SK-N-SH (cell line): ENCODE data around the gene RBM17. TPM values are rescaled to one million over a fixed set of nuclear protein-coding genes. Genes with fewer than 3 reads are reported as not detected.
A peak's percentile ranks its signal among the peaks of the same experiment; 100 is the strongest.

ENCODE experiments used
- CTCF ChIA-PET: fragments of 300-600, 350-600 bp; formaldehyde crosslinking; extraction: SDS; loops from one replicate; lab custom pipeline; 2021; lab: Yijun Ruan, JAX
- POLR2A ChIA-PET: fragments of 350-600 bp; sonication (Branson Sonifier 250); formaldehyde crosslinking; extraction: SDS; loops from one replicate; lab custom pipeline; 2020; ENCODE audit warnings: antibody characterized with exemption, inconsistent platforms; lab: Yijun Ruan, JAX
- DNase-seq: peaks from one replicate; pipeline ENCODE4 v3.0.0; 2012
- H2AFZ ChIP-seq: fragments of 200-600 bp; sonication (generic); 2 replicates; pipeline ENCODE4 v1.8.1; 2016; ENCODE audit warnings: antibody characterized with exemption, mild to moderate bottlenecking, low read depth
- H3F3A ChIP-seq: fragments of 200-600 bp; sonication (generic); replicated peaks from 2 replicates; pipeline ENCODE3; 2016; ENCODE audit warnings: antibody characterized with exemption, mild to moderate bottlenecking; ENCODE audit not compliant: insufficient read depth
- H3K27ac ChIP-seq, 2 experiments: fragments of 200-500 bp in 1 of 2; fragments of 200-600 bp in 1 of 2; sonication (Bioruptor generic) in 1 of 2; sonication (generic), shearing (Covaris generic) in 1 of 2; 2 replicates each; pipeline versions ENCODE4 v1.5.1 to v1.6.1; 2014 to 2016; ENCODE audit warnings: low read depth in 2 of 2, inconsistent platforms in 1 of 2, low read length in 1 of 2, mild to moderate bottlenecking in 1 of 2, mixed read lengths in 1 of 2
- H3K27me3 ChIP-seq: fragments of 200-600 bp; sonication (generic), shearing (Covaris generic); 2 replicates; pipeline ENCODE4 v1.6.1; 2016; ENCODE audit warnings: mixed run types; ENCODE audit not compliant: insufficient read depth
- H3K36me3 ChIP-seq, 2 experiments: fragments of 200-500 bp in 1 of 2; fragments of 200-600 bp in 1 of 2; sonication (Bioruptor generic) in 1 of 2; sonication (generic) in 1 of 2; replicated peaks in 1 of 2; 2 replicates each; pipeline versions ENCODE3 to v1.5.1; 2014 to 2016; ENCODE audit warnings: low read length in 1 of 2, mild to moderate bottlenecking in 1 of 2; ENCODE audit not compliant: insufficient read depth in 2 of 2, control insufficient read depth in 1 of 2
- H3K4me1 ChIP-seq, 2 experiments: fragments of 200-500 bp in 1 of 2; fragments of 200-600 bp in 1 of 2; sonication (Bioruptor generic) in 1 of 2; sonication (generic), shearing (Covaris generic) in 1 of 2; 2 replicates each; pipeline versions ENCODE4 v1.5.1 to v1.6.1; 2014 to 2016; ENCODE audit warnings: low read depth in 1 of 2, low read length in 1 of 2, mixed run types in 1 of 2; ENCODE audit not compliant: insufficient read depth in 2 of 2, control insufficient read depth in 1 of 2
- H3K4me2 ChIP-seq: fragments of 200-600 bp; sonication (generic), shearing (Covaris generic); 2 replicates; pipeline ENCODE4 v1.6.1; 2017; ENCODE audit warnings: mixed run types
- H3K4me3 ChIP-seq, 2 experiments: fragments of 200-500 bp in 1 of 2; fragments of 200-600 bp in 1 of 2; sonication (Bioruptor generic) in 1 of 2; sonication (generic), shearing (Covaris generic) in 1 of 2; 2 replicates each; pipeline versions ENCODE4 v1.5.1 to v1.8.1; 2014 to 2016; ENCODE audit warnings: low read depth in 2 of 2, inconsistent platforms in 1 of 2, low read length in 1 of 2, mild to moderate bottlenecking in 1 of 2, mixed read lengths in 1 of 2, moderate library complexity in 1 of 2
- H3K79me2 ChIP-seq: fragments of 200-600 bp; sonication (generic); 2 replicates; pipeline ENCODE4 v1.8.1; 2017; ENCODE audit warnings: mild to moderate bottlenecking; ENCODE audit not compliant: insufficient read depth
- H3K9ac ChIP-seq: fragments of 200-600 bp; sonication (generic); 2 replicates; pipeline ENCODE4 v1.6.1; 2017; ENCODE audit warnings: mixed run types
- H3K9me2 ChIP-seq: fragments of 200-600 bp; sonication (generic); 2 replicates; pipeline ENCODE4 v1.6.1; 2017; ENCODE audit warnings: mixed run types
- H3K9me3 ChIP-seq: fragments of 200-600 bp; sonication (generic); 2 replicates; pipeline ENCODE4 v1.6.1; 2017; ENCODE audit warnings: mixed run types, mild to moderate bottlenecking, moderate library complexity
- H4K20me1 ChIP-seq: fragments of 200-600 bp; sonication (generic); 2 replicates; pipeline ENCODE4 v1.6.1; 2017; ENCODE audit warnings: mild to moderate bottlenecking, mixed run types; ENCODE audit not compliant: insufficient read depth
- EP300 ChIP-seq, 2 experiments: IDR thresholded peaks; 2 replicates each; pipeline versions ENCODE4 v1.4.0 to v1.6.1; 2012; ENCODE audit warnings: borderline replicate concordance in 1 of 2, low read depth in 1 of 2, low read length in 1 of 2
- EZH2phosphoT487 ChIP-seq: fragments of 200-600 bp; sonication (generic); IDR thresholded peaks from 2 replicates; pipeline ENCODE4 v1.6.1; 2017; ENCODE audit warnings: low read depth, mixed run types, mild to moderate bottlenecking, antibody characterized with exemption, moderate library complexity, borderline replicate concordance
- FOXJ3 ChIP-seq: sonication (generic); formaldehyde crosslinking; IDR thresholded peaks from 2 replicates; pipeline ENCODE4 v1.5.1; 2020; ENCODE audit warnings: mild to moderate bottlenecking, missing genetic modification reagents
- JUND ChIP-seq: IDR thresholded peaks from 2 replicates; pipeline ENCODE4 v1.4.0; 2012
- RAD21 ChIP-seq: IDR thresholded peaks from 2 replicates; pipeline ENCODE4 v1.6.1; 2012; ENCODE audit warnings: mild to moderate bottlenecking, low read length
- RXRA ChIP-seq: IDR thresholded peaks from 2 replicates; pipeline ENCODE4 v1.4.0; 2012; ENCODE audit warnings: low read depth, mild to moderate bottlenecking, borderline replicate concordance
- SMC3 ChIP-seq: IDR thresholded peaks from 2 replicates; pipeline ENCODE4 v1.6.1; 2012; ENCODE audit warnings: low read depth, low read length, improper control_type of control experiment
- YY1 ChIP-seq: IDR thresholded peaks from 2 replicates; pipeline ENCODE4 v1.4.0; 2012; ENCODE audit warnings: low read depth, mild to moderate bottlenecking
- WGBS: methylation state at CpG from one replicate; pipeline ENCODE4 v1.1.6; 2017; ENCODE audit warnings: low lambda C conversion rate; 5-methylcytosine and 5-hydroxymethylcytosine counted together
- polyA plus RNA-seq, 3 experiments: library from polyadenylated mRNA; depleted of rRNA; stranded (reverse); fragments of >200 nt; gene quantifications; 2 replicates each; pipeline ENCODE4 v1.2.3, GENCODE V29; 2012
- TF ChIP-seq, protein P1 (sequence below): IDR thresholded peaks from 2 replicates; pipeline ENCODE4 v1.6.1; 2012; ENCODE audit warnings: mild to moderate bottlenecking, low read depth, low read length, moderate library complexity
- TF ChIP-seq, protein P2 (sequence below): fragments of 200-600 bp; sonication (generic); IDR thresholded peaks from 2 replicates; pipeline ENCODE4 v1.6.1; 2017; ENCODE audit warnings: antibody characterized with exemption, mild to moderate bottlenecking, moderate library complexity

Gene RBM17
- polyA plus RNA-seq, 1 of the 3 experiments (the other 2 are of a cell fraction): 32.6 TPM

DNA sequence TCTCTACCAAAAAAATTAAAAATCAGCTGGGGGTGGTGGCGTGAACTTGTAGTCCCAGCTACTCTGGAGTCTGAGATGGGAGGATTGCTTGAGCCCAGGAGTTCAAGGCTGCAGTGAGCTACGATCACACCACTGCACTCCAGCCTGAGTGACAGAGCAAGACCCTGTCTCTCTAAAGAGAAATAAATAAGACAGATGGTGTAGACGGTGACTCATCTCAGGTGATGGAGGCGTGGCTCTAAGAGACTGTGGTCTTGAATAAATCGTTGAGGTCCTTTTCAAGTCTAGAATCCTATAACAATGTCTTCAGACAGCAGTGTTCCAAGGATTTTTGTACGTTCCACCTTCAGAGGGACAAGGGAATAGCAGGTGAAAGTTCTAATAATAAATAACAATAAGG, 60.1 kb downstream of the RBM17 start (continued):
- TF ChIP-seq EZH2phosphoT487 (no peak), SMC3 (no peak), RXRA (no peak), EP300 (IDR thresholded peaks at IDR 0.05; ENCODE audit: borderline replicate concordance in 1 of 2, low read depth in 1 of 2, low read length in 1 of 2) (no peak), FOXJ3 (CRISPR knock-in tag) (no peak), YY1 (no peak)
- TF ChIP-seq, all 33 proteins: peak for 0

DNA sequence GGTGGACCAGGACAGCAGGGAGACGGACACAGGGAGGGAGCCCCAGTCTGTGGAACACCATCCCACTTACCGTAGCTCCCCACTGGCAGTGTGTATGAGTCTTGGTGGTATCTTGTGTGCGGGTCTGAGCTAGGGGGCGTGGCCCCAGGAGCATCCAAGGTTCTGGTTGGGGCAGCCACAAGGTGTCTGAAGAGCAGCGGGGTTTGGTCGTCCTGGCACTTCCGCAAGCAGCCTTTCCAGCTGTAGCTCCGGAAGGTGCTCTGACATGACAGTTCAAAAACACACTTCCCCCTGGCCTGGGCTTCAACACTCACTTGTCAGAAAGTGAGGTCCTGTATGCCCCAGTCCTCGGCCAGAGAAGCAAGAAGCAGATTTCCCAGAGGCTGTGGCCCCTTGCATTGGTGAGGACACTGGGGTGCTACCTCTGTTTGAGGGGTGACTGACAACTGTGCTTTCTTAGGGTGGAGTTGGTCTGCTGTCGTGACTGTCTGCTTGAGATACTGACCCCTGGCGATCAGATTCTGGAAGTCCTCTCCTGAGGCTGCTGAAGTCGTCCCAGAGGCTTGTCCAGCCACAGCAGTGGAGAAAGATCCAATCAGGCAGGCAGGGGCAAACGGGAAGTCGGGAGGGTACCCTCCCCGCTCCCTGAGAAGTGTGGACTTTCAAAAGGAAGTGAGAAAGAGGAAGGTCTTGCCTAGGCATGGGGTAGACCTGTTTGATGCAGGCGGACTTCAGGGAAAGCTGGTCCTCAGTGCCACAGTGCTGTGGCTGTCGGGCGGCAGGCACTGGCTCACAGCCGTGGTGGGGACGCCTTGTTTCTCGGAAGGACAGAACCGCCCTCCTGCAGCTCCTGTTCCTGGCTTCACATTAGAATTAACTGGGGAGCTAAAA, 62.5 kb downstream of the RBM17 start:
- Histone ChIP-seq H3K36me3 (no peaks in the 10 kb centered on the region), H3F3A (peaks cover 3% of the 10 kb centered on the region), H2AFZ (no peak overlapping the region), H3K4me1 (no peaks in the 10 kb centered on the region; a peak in 1 of 4 replicates), H3K79me2 (peaks cover 8% of the 10 kb centered on the region; the same call in 1 of the 2 replicates), H3K27ac (no peak overlapping the region), H3K27me3 (no peaks in the 10 kb centered on the region), H3K4me3 (peak overlapping the region in 1 of 2 experiments; percentile 48; a peak in 1 of 4 replicates), H3K9me2 (no peaks in the 10 kb centered on the region), H3K9me3 (no peaks in the 10 kb centered on the region), H3K9ac (no peak overlapping the region), H3K4me2 (no peak overlapping the region), H4K20me1 (no peaks in the 10 kb centered on the region)
- ChIA-PET CTCF (interaction anchor here (0.7 to 2.7 kb wide), 11 partner anchors 11 to 251 kb away, joined by 3 to 13 read pairs (median 4); no protein-coding TSS in a partner anchor), POLR2A (no interaction called here)
- TF ChIP-seq, protein P1, sequence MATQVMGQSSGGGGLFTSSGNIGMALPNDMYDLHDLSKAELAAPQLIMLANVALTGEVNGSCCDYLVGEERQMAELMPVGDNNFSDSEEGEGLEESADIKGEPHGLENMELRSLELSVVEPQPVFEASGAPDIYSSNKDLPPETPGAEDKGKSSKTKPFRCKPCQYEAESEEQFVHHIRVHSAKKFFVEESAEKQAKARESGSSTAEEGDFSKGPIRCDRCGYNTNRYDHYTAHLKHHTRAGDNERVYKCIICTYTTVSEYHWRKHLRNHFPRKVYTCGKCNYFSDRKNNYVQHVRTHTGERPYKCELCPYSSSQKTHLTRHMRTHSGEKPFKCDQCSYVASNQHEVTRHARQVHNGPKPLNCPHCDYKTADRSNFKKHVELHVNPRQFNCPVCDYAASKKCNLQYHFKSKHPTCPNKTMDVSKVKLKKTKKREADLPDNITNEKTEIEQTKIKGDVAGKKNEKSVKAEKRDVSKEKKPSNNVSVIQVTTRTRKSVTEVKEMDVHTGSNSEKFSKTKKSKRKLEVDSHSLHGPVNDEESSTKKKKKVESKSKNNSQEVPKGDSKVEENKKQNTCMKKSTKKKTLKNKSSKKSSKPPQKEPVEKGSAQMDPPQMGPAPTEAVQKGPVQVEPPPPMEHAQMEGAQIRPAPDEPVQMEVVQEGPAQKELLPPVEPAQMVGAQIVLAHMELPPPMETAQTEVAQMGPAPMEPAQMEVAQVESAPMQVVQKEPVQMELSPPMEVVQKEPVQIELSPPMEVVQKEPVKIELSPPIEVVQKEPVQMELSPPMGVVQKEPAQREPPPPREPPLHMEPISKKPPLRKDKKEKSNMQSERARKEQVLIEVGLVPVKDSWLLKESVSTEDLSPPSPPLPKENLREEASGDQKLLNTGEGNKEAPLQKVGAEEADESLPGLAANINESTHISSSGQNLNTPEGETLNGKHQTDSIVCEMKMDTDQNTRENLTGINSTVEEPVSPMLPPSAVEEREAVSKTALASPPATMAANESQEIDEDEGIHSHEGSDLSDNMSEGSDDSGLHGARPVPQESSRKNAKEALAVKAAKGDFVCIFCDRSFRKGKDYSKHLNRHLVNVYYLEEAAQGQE: no peak
- TF ChIP-seq, protein P2, sequence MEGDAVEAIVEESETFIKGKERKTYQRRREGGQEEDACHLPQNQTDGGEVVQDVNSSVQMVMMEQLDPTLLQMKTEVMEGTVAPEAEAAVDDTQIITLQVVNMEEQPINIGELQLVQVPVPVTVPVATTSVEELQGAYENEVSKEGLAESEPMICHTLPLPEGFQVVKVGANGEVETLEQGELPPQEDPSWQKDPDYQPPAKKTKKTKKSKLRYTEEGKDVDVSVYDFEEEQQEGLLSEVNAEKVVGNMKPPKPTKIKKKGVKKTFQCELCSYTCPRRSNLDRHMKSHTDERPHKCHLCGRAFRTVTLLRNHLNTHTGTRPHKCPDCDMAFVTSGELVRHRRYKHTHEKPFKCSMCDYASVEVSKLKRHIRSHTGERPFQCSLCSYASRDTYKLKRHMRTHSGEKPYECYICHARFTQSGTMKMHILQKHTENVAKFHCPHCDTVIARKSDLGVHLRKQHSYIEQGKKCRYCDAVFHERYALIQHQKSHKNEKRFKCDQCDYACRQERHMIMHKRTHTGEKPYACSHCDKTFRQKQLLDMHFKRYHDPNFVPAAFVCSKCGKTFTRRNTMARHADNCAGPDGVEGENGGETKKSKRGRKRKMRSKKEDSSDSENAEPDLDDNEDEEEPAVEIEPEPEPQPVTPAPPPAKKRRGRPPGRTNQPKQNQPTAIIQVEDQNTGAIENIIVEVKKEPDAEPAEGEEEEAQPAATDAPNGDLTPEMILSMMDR: peak; percentile 60
- TF ChIP-seq RAD21: peak; percentile 20
- TF ChIP-seq JUND: no peak
- peak; percentile 40; the same call in 1 of the 2 replicates for TF ChIP-seq SMC3
- DNase-seq: peak; percentile 56
- 64% methylated on average over 20 of the region's 22 CpGs for WGBS
